Activated CD4-positive, CD25-positive, alpha-beta regulatory T cell treated with anti-CD3 and anti-CD28 coated beads, Interleukin-2, amount 50 U/mL, for 16 hours (primary cell): ENCODE results near the gene HOXB7.

Source experiments
- DNase-seq: peaks from one replicate; pipeline ENCODE4 v3.0.0-alpha.2; 2020; ENCODE audit warnings: low read depth, low spot score

The HOXB7 gene

DNA sequence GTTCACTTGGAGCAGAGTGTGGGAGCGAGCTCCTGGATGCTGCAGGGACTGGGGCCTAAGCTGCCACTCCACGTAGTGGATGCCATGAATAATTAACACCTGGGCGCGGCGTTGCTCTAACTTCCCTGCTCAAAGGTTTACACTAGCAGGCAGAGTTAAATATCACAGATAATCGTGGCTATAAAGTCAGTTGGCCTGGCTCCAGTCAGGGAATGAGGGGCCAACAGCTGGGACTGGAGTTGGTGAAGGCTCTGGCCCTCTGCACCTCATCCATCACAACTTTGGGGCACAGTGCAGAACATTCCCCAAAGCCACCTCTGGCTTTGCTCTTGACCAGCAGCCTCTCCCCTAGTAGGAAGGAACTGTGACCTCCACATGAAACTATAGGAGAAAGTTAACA, 43.6 kb downstream of the HOXB7 start:
- no peak for DNase-seq

DNA sequence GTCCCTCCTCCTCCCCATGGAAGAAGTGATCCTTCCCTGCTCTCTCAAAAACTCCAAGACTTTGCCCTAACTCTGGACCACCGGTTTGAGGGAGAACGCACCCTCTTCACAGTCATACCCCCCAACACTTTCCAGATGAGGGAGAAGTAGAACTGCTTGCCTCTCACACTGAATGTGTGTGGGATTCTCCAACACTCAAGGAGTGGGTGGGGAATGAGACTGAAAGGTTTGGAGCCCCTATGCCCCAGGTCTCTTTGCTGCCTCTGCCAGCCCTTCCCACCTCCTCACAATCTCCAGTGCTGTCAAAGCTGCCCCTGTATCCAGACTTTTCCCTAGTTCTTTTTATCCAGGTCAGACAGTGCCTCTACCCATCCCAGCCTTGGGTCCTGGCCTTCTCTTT, 44.1 kb downstream of the HOXB7 start:
- DNase-seq = no peak

DNA sequence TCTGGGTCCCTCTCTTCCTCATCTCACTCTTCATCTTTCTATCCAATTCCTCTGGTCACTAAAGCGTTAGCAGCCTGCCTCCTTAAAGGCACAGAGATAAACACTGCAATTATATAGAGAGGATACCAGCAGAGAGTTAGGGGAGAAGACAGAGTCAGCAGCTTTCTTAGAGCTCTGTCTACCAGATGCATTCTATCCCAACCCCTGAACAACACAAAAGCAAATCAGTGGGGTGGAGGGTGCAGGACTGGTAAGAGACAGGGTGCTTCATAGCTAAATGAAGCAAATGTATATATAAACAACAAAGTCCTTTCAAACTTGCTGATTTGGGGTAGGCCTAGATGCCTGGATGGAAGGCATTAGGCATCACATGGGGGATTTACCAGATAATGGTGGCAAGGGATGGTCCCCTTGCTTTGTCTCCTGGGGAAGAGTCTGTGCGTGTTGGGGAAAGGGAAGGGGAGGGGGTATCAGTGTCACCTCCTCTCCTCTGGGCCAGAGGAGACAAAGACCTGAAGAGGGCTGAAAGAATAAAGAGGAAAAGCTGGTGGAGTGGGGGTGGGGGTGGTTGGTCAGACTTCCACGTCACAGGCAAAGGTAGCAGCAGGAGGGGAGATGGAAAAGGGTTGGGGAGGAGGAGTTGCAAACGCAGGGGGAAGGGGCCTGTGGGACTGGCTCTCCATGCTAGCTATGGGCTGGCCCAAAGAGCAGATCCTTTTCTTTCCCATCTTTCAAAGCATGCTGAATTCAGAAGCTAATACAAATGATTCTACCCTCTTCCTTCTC, 44.7 kb downstream of the HOXB7 start:
- no peak for DNase-seq

DNA sequence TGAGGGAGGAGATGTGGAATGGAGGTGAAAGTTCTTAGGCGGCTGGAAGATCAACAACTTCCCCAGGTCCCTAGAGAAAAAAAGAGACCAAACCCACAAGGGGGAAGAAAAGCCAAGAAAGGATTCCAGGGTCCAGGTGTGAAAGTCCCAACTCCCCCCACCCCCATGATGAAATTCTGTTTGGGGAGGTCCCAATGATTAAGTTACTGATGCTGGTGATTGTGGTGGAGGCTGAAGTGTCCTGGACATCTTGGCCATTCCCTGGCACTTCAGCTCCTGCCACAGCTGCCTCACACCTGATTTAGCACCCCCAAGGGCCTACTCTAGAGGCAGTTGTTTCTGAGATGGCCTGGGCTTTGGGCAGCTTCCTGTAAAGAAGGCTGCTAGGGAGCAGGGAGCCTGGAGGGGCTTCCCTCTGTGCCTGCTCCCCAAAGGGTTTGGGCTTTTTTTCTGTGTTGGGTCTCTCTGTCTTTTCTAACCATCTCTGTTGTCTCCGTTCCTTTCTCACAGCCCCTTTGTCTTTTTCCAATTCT, 45.7 kb downstream of the HOXB7 start:
- DNase-seq = no peak

DNA sequence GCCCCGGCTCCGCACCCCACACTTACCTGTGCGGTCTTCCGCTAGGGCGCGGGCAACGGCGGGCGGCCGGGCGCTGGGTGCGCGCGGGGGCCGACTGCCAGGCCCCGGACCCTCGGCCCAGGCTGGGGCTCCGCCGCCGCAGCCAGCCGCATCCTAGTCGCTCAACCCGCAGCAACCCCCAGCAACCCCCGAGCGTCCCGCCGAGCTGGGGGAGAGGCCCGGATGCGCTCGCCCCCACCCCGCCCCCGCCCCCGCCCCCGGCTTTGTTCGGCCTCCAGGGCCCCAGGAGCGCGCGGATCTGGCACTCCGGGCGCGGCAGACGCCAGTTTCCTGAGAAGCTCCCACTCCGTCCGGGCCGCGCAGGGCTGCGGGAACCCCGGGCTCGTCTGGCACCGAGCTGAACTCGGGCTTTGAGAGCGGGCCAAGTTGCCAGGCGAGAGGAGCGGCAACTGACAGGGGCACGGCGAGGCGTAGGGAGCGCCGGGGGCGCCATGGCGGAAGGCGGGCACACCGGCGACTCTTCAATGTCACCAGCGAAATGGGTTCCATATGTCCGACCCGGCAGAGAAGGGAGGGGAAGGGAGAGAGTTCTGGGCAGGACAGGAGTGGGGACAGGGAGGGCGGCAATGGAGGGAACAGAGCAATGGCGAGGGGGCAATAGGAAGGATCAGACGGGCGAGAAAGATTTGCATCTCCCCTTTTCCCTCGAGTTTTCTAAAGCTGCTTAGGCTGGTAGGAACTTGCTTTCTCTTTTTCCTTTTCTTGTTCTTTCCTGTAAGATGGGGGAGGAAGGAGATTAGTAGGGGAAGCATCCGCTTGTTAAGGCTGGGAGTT, 46.4 kb downstream of the HOXB7 start:
- DNase-seq = no peak

DNA sequence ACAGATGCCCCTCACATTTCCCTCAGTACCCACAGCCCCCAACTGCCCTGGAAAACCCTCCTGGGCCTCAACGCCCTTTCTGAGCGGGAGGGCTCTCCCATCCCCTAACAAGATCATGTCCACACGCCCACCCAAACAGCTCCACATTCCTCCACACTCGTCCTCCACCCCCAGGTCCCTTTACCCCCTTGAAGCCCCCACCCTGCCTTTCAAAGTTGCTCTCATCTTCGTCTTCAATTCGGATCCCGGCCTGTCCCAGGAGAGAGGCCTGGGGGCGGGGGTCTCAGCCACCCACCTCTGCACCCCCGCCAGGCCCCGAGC, 47.0 kb downstream of the HOXB7 start:
- no peak for DNase-seq

DNA sequence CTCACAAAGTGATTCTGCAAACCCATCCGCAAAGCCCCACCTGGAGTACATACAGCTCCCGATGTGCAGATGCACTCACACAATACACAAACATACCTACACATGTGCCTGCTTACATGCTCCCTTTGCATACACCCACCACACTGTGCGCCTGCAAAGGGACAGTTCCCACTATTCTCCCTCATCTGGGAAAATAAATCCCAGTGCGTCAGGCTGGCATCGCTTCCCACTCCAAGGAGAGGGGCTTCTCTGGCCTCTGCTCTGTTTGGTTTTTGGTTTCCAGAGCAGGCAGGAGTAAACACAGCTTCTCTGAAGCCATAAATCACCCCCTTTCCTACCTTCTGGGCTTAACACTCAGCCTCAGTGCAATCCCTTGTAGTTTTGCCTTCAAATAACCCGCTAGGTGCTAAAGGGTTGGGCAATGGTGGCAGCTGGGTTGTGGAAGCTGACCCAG, 47.4 kb downstream of the HOXB7 start:
- no peak for DNase-seq

DNA sequence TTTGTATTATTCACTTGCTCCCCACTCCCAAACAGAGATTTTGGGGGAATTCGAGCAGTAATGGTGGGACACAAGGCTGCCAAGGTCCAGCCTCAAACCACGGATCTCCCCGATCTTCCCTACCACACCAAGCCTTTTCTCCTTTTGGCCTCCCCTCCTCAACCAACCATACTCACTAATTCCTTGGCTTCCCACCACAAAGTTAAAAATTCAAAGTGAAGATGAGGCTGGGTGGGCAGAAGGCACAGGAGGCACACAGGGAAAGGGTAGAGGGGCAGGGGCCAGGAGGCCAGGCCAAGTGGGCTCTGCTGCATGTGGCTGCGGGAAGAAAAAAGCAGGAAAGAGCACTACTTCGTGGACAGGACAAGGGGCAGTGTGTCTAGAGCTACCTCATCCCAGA, 47.9 kb downstream of the HOXB7 start:
- no peak for DNase-seq

DNA sequence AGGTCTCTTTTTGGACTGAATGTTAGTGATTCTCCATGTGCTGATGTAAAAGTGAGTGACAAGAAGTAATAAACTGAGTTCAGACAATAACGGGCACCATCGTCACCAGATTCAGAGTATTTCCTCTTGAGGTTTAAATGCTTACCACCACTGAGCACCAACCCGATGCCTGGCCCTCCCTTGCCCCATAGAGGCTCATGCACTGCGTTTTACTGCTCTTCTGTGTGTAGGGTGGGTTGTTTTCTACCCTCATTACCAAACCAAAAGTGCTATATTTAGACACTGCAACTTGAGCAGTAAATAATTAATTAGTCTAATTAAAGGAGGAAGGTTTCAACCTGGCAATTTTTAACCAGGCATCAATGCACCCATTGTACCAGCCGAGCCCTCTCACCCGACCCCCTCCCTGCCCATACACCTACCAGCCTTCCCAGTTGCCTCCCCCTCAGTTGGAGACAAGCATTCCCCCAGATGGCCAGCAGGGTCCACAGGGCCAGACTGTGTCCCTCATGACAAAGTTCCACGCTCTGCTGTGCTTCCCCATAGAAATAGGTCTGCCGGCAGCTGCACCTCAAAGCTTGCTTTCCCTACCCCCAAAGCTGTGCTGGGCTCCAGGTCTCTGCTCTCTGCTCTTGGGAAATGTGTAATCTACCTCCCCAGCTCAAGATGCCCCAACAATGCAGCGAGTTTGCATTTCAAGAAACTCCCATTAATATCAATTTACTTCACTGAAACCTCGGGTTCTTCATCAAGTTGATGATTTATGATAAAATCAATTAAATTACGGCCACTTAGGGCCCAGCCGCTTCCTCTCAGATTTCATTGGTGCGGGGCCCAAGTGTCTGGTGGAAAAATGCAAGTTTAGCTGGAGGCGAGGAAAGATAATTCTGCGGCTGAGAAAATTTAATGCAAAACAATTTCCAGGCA, 48.7 kb downstream of the HOXB7 start:
- no peak for DNase-seq

DNA sequence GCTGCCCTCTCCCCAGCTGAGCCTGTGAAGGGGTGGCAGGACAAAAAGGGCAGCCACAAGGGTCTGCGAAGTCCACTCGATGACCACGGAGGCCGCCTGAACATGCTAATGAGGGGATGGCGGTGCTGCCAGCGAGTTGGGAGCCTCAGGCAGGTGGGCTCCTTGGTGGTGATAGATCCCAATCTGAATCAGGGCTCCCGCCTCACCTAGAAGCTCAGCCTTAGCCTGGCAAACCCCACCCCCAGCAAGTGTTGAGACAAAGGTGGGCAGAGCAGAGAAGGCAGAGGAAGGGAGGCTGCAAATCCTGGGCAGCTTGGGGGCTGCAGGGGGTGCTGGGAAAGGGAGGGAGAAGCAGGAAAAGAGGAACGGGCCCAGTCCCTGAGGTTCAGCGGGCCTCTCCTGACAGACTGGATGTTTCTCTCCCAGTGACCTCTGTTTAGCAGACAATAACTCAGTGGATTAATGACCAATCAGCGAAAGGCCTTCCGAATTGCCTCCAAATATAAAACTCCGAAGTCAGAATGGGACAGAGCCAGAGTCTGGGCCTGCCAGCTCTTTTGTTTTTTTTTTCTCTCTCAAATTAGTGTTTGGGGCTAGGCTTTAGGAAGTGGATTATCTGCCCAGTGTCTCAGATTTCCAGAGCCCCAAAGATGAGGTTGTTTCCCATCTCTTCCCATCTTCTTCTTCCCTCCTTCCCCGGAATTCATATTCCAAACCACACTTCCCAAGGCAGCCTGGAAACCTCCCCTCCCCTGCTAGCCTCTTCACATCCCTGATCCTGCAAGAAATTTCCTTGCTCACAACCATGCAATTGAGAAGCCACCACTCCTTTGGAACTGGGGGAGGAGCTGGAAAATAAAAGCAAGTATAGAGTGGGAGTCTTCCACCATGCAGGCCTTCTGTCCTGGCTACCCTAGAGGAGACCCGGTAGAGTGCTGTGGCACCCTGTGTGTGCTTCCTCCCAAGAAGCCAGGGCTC, 50.7 kb downstream of the HOXB7 start:
- no peak for DNase-seq

DNA sequence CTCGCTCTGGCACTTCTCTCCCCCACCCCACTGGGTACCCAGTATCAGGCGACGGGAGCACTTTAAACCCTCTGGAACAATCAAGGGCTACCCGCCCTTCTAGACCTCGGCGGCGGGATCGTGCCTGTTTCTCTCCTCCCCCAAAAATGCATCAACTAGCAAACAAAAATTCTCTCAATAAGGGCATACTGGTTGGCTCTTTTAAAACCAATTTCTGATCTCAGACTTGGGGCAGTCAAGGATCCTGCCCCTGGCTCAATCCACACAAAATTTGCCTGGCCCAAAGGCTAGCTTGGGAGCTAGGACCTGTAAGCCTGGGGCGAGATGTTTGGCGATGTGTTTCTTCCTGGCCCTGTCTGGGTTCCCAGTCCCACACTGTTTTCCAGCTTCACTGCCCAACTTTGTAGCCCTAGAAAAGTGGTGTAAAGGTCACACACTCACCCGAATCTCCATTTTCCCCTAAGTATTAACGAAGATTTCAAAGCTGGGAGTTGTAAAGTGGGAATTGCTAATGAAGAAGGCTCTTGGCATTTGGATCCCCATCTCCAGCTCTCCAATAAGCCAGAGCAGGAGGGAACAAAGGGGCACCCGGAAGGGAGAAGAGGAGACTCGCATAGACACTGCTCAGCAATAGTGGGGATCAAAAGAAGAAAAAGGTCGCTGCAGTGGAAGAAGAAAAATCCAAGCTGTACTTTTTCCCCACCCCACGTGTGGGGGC, 51.5 kb downstream of the HOXB7 start:
- DNase-seq = no peak

DNA sequence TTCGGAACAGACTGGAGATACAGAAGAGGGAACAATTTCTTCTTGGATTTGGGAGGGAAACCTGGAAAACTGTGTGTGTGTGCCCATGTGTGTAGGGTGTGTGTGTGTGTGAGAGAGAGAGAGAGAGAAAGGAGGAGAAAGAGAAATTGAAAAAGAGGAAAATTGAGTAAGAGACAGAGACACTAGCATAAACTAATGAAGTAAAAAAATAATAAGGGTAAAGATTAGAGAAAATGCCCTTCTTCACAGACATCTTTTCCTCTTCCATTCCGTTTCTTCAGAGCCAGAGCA, 52.0 kb downstream of the HOXB7 start:
- no peak for DNase-seq

DNA sequence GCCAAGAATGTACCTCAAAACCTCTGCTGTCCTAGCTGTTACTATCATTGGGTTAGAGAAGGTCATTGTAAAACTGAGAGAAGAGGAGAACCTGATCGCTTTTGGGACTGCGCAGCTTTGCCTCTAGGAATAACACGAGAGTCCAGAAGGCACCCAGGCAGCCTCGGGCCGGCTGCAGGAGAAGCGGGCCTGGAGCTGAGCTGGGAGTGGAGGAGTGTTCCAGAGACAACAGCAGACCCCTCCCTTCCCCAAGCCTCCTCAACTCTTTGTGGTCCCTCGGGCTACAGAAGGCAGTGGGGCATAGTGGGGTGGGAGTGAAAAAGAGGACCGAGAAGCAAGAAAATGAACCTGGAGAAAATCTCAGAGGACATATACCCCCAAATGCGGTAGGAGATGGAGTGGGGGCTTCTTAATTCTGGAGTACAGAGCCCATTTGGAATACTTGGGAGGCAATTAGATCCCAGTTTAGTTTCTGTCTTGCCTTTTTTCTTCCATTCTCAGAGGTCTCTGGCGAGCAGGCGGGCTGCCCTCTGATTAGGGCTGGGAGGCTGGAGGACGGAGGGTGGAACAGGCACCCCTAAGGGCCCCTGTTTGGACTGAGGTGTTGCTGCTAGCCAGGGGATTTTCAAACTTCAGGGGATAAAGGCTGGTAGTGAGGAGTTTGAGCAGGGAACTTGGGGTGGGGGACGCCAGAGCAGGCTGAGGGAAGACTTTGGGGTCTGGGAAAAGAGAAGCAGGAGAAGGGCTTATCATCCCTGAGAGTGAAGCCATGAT, 52.6 kb downstream of the HOXB7 start:
- DNase-seq = no peak
